IMR-90 (cell line): ENCODE data around the gene PTPRG.

Experiments used
- CTCF ChIP-seq: conservative IDR thresholded peaks from 2 replicates; pipeline ENCODE4 v1.5.1; 2012; ENCODE audit warnings: mild to moderate bottlenecking, low read depth, low read length, improper control_type of control experiment
- USF2 ChIP-seq: fragments of 150-350 bp; IDR thresholded peaks from 2 replicates; pipeline ENCODE4 v1.6.1; 2017; ENCODE audit warnings: mild to moderate bottlenecking, antibody characterized with exemption, low read length, low read depth

- TF ChIP-seq CTCF (no peak), USF2 (no peak; the same call in 1 of the 2 replicates)
These were observed 423.6 kb downstream of the PTPRG start for GRCh38 chr3:61985020-61985419.
